GM18951 (cell line): ENCODE results near the gene IFT27.
"Not testable (repeated sequence)": the region's sequence is repeated elsewhere in the genome, so short reads cannot be mapped to it uniquely, and the experiment has no call there.

Source experiments
- POLR2A ChIP-seq: IDR thresholded peaks from 4 replicates; pipeline ENCODE4 v1.6.1; 2011; ENCODE audit warnings: mild to moderate bottlenecking; ENCODE audit not compliant: insufficient read length, insufficient read depth; ENCODE audit errors: extremely low read depth
- in situ Hi-C: fragments of 300-500 bp; cut with MboI; formaldehyde crosslinking; loops from one replicate; pipeline ENCODE4 v1.12.0; 2022; ENCODE audit warnings: low sequenced_read_pairs, mixed read lengths, inconsistent platforms; ENCODE audit not compliant: unreplicated experiment

The IFT27 gene

GRCh38 chr22:36741204-36741793, 34.6 kb downstream of the IFT27 start:
- no peak for TF ChIP-seq POLR2A
- in situ Hi-C loops = no loop called here

- in situ Hi-C loops = no loop called here
- TF ChIP-seq POLR2A = no peak
Observed at GRCh38 chr22:36740716-36741115, 35.2 kb downstream of the IFT27 start.

- TF ChIP-seq POLR2A = no peak
Observed at GRCh38 chr22:36739185-36739584, 36.7 kb downstream of the IFT27 start.

GRCh38 chr22:36738416-36739020, 37.4 kb downstream of the IFT27 start:
- TF ChIP-seq POLR2A = no peak
- in situ Hi-C loops = no loop called here

More at GRCh38 chr22:36739185-36739584, 36.7 kb downstream of the IFT27 start:
- in situ Hi-C loops = no loop called here

- TF ChIP-seq POLR2A = no peak
- in situ Hi-C loops = no loop called here
Observed at GRCh38 chr22:36737776-36738175, 38.1 kb downstream of the IFT27 start.

GRCh38 chr22:36736701-36737320, 39.1 kb downstream of the IFT27 start:
- in situ Hi-C loops = no loop called here
- no peak for TF ChIP-seq POLR2A

- TF ChIP-seq POLR2A = no peak
- in situ Hi-C loops = no loop called here
Observed at GRCh38 chr22:36734171-36735058, 41.5 kb downstream of the IFT27 start.

GRCh38 chr22:36733271-36733670, 42.6 kb downstream of the IFT27 start:
- TF ChIP-seq POLR2A = no peak
- in situ Hi-C loops = no loop called here

GRCh38 chr22:36732609-36733008, 43.3 kb downstream of the IFT27 start:
- in situ Hi-C loops = no loop called here

GRCh38 chr22:36731916-36732315, 44.0 kb downstream of the IFT27 start:
- in situ Hi-C loops = no loop called here

More at GRCh38 chr22:36732609-36733008, 43.3 kb downstream of the IFT27 start:
- no peak for TF ChIP-seq POLR2A

GRCh38 chr22:36731321-36731720, 44.6 kb downstream of the IFT27 start:
- in situ Hi-C loops = not testable (repeated sequence)

More at GRCh38 chr22:36731916-36732315, 44.0 kb downstream of the IFT27 start:
- TF ChIP-seq POLR2A = no peak

GRCh38 chr22:36730176-36730858, 45.6 kb downstream of the IFT27 start:
- in situ Hi-C loops = no loop called here
- TF ChIP-seq POLR2A = no peak

- in situ Hi-C loops = no loop called here
- TF ChIP-seq POLR2A = no peak
Observed at GRCh38 chr22:36729321-36729720, 46.6 kb downstream of the IFT27 start.

GRCh38 chr22:36728505-36728904, 47.4 kb downstream of the IFT27 start:
- in situ Hi-C loops = no loop called here
- no peak for TF ChIP-seq POLR2A
